Measurements from ENCODE around the gene JUND. TPM values are rescaled to one million over a fixed set of nuclear protein-coding genes. Genes with fewer than 3 reads are reported as not detected.

JUND gene
- total RNA-seq, 1 experiment from 2014 or later = 221 TPM

GRCh38 chr19:18306888-18307260 is 25.5 kb upstream of the JUND start:
- no peak for DNase-seq (ENCODE audit: low read depth, low spot score)
- POLR2A ChIA-PET = interaction anchor here (0.7 kb wide), 1 partner anchor 25 kb away, joined by 3 read pairs; the partner anchor contains the start of gene JUND
- H3K4me2 ChIP-seq (ENCODE audit: low read length) = no peak overlapping the region
- H3K4me3 ChIP-seq (replicated peaks in 1 of 2; ENCODE audit: low read depth in 1 of 2, low read length in 2 of 2) = no peak overlapping the region
- H3K9me3 ChIP-seq (ENCODE audit: control insufficient read depth in 1 of 2, insufficient read depth in 1 of 2, low read depth in 1 of 2, low read length in 2 of 2) = no peaks in the 10 kb centered on the region
- H3K27ac ChIP-seq (ENCODE audit: low read depth, low read length) = peak overlapping the region; percentile 97; the same call in 1 of the 2 replicates
- BruUV-seq (replicated peaks) = TSS peak; percentile 41
- no peak for TF ChIP-seq ZBTB33 (IDR thresholded peaks at IDR 0.05; ENCODE audit: extremely low read depth, insufficient replicate concordance, low read length)
- no peak for TF ChIP-seq CTCF (IDR thresholded peaks at IDR 0.05 in 2 of 3, conservative IDR thresholded peaks at IDR 0.05 in 1 of 3; ENCODE audit: borderline replicate concordance in 1 of 3, insufficient read depth in 1 of 3, low read depth in 2 of 3, low read length in 2 of 3)
- TF ChIP-seq ATF3 (IDR thresholded peaks at IDR 0.05) = no peak
- no peak for TF ChIP-seq POLR2A (IDR thresholded peaks at IDR 0.05; ENCODE audit: borderline replicate concordance, extremely low read depth, insufficient read depth, insufficient read length)
- TF ChIP-seq EGR1 (IDR thresholded peaks at IDR 0.05; ENCODE audit: low read depth) = no peak
- no peak for TF ChIP-seq RAD21 (IDR thresholded peaks at IDR 0.05; ENCODE audit: low read depth)
- no peak for TF ChIP-seq ELF1 (IDR thresholded peaks at IDR 0.05; ENCODE audit: borderline replicate concordance, low read depth)
- TF ChIP-seq SRF (IDR thresholded peaks at IDR 0.05; ENCODE audit: low read depth) = no peak
- TF ChIP-seq EZH2phosphoT487 (IDR thresholded peaks at IDR 0.05; ENCODE audit: borderline replicate concordance) = no peak
- TF ChIP-seq SIN3A (IDR thresholded peaks at IDR 0.05; ENCODE audit: low read depth) = no peak
- TF ChIP-seq ZFX (IDR thresholded peaks at IDR 0.05) = no peak
- no peak for TF ChIP-seq EZH2 (IDR thresholded peaks at IDR 0.05)
- no peaks in the 10 kb centered on the region for H3K27me3 ChIP-seq (ENCODE audit: insufficient read depth, low read length)
- H2AFZ ChIP-seq (ENCODE audit: low read depth, low read length, poor library complexity, severe bottlenecking) = no peak overlapping the region
- no peak for ATAC-seq
- H3K4me1 ChIP-seq (ENCODE audit: control insufficient read depth in 1 of 2, insufficient read depth in 2 of 2, low read length in 2 of 2) = peaks cover 34 to 44% of the 10 kb centered on the region in 2 experiments
- no peak overlapping the region for H3K9ac ChIP-seq (ENCODE audit: low read length)
- RAD21 ChIA-PET (ENCODE audit: low non-redundant PET in 1 of 2, low total read pairs in 2 of 2, uncharacterized antibody in 2 of 2, unreplicated experiment in 2 of 2) = no interaction called here
- H3K36me3 ChIP-seq (ENCODE audit: control insufficient read depth in 1 of 2, insufficient read depth in 2 of 2, low read length in 2 of 2) = peaks cover 12 to 40% of the 10 kb centered on the region in 2 experiments; a peak in 3 of 4 replicates
- H3K79me2 ChIP-seq (ENCODE audit: insufficient read depth, low read length) = peaks cover under 1% of the 10 kb centered on the region; the same call in 1 of the 2 replicates
- CTCF ChIA-PET = no interaction called here
- intact Hi-C loops (cut with micrococcal nuclease) = no loop called here
- no peaks in the 10 kb centered on the region for H4K20me1 ChIP-seq (ENCODE audit: insufficient read depth)
- no peaks in the 10 kb centered on the region for H3K9me2 ChIP-seq (ENCODE audit: insufficient read depth)

Data from HCT116 (cell line).